ENCODE results near the gene CMTR1. TPM values are rescaled to one million over a fixed set of nuclear protein-coding genes. Genes with fewer than 3 reads are reported as not detected.

The CMTR1 gene
- total and polyA plus RNA-seq, 2 of the 13 experiments (the other 11 are each of a cell fraction or from before 2014, with no cell fraction given) = 19.7 to 55.2 TPM

GRCh38 chr6:37432916-37433656 lies at the start of gene CMTR1 (continued):
- peak; percentile 86 for TF ChIP-seq ZBED4 (CRISPR knock-in tag; IDR thresholded peaks at IDR 0.05; ENCODE audit: borderline replicate concordance)
- TF ChIP-seq LCORL (IDR thresholded peaks at IDR 0.05) = no peak
- peak; percentile 53 for TF ChIP-seq LCORL (CRISPR knock-in tag; IDR thresholded peaks at IDR 0.05)
- peak; percentile 97 for TF ChIP-seq YEATS2 (CRISPR knock-in tag; IDR thresholded peaks at IDR 0.05; ENCODE audit: borderline replicate concordance)
- TF ChIP-seq MYC (CRISPR knock-in tag; IDR thresholded peaks at IDR 0.05; ENCODE audit: borderline replicate concordance) = peak; percentile 61; the same call in 1 of the 2 replicates
- TF ChIP-seq ZFP36L1 (CRISPR knock-in tag; IDR thresholded peaks at IDR 0.05) = no peak
- peak; percentile 50 for TF ChIP-seq TBL1XR1 (IDR thresholded peaks at IDR 0.05; ENCODE audit: borderline replicate concordance, low read length, partially characterized antibody)
- TF ChIP-seq ZSCAN5A (CRISPR knock-in tag; IDR thresholded peaks at IDR 0.05; ENCODE audit: borderline replicate concordance) = peak; percentile 90; the same call in 1 of the 2 replicates
- peak; percentile 38; the same call in 1 of the 2 replicates for TF ChIP-seq ZNF224 (CRISPR knock-in tag; IDR thresholded peaks at IDR 0.05)
- TF ChIP-seq FOSL1 (CRISPR knock-in tag; IDR thresholded peaks at IDR 0.05; ENCODE audit: borderline replicate concordance) = no peak
- 0 out of 2 replicates have a peak, but pooled peaks have one; percentile 38 for TF ChIP-seq ZNF773 (CRISPR knock-in tag; IDR thresholded peaks at IDR 0.05; ENCODE audit: borderline replicate concordance)
- TF ChIP-seq ZNF337 (CRISPR knock-in tag; IDR thresholded peaks at IDR 0.05; ENCODE audit: borderline replicate concordance, low read depth) = peak; percentile 76; the same call in 1 of the 2 replicates
- TF ChIP-seq REXO4 (CRISPR knock-in tag; IDR thresholded peaks at IDR 0.05; ENCODE audit: borderline replicate concordance) = no peak
- peak; percentile 73; the same call in 1 of the 2 replicates for TF ChIP-seq ZNF839 (CRISPR knock-in tag; IDR thresholded peaks at IDR 0.05; ENCODE audit: borderline replicate concordance)
- TF ChIP-seq LBX2 (CRISPR knock-in tag; IDR thresholded peaks at IDR 0.05; ENCODE audit: borderline replicate concordance) = peak; percentile 4; the same call in 1 of the 2 replicates
- TF ChIP-seq ZNF580 (CRISPR knock-in tag; IDR thresholded peaks at IDR 0.05; ENCODE audit: borderline replicate concordance, low read depth) = peak; percentile 80; the same call in 1 of the 2 replicates
- peak; percentile 1; the same call in 1 of the 2 replicates for TF ChIP-seq MAFF (IDR thresholded peaks at IDR 0.05; ENCODE audit: low read depth, low read length)
- TF ChIP-seq ZNF335 (CRISPR knock-in tag; IDR thresholded peaks at IDR 0.05) = peak; percentile 99
- TF ChIP-seq, protein P1, sequence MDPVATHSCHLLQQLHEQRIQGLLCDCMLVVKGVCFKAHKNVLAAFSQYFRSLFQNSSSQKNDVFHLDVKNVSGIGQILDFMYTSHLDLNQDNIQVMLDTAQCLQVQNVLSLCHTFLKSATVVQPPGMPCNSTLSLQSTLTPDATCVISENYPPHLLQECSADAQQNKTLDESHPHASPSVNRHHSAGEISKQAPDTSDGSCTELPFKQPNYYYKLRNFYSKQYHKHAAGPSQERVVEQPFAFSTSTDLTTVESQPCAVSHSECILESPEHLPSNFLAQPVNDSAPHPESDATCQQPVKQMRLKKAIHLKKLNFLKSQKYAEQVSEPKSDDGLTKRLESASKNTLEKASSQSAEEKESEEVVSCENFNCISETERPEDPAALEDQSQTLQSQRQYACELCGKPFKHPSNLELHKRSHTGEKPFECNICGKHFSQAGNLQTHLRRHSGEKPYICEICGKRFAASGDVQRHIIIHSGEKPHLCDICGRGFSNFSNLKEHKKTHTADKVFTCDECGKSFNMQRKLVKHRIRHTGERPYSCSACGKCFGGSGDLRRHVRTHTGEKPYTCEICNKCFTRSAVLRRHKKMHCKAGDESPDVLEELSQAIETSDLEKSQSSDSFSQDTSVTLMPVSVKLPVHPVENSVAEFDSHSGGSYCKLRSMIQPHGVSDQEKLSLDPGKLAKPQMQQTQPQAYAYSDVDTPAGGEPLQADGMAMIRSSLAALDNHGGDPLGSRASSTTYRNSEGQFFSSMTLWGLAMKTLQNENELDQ (CRISPR knock-in tag; IDR thresholded peaks at IDR 0.05; ENCODE audit: borderline replicate concordance) = no peak
- TF ChIP-seq SMYD3 (CRISPR knock-in tag; IDR thresholded peaks at IDR 0.05) = no peak
- no peak for TF ChIP-seq ZBTB7A (CRISPR knock-in tag; IDR thresholded peaks at IDR 0.05)

Data from HepG2 (cell line).